Activated naive CD4-positive, alpha-beta T cell treated with anti-CD3 and anti-CD28 coated beads, Interleukin-2, amount 50 U/mL, for 72 hours (primary cell): Measurements from ENCODE around the gene JKAMP. TPM values are rescaled to one million over a fixed set of nuclear protein-coding genes. Genes with fewer than 3 reads are reported as not detected.

Experiments used
- ATAC-seq, 2 donors: fragments of 150-1000 bp; cut with Tn5 transposase; 2 replicates each; pipeline ENCODE4 v1.10.0; 2021; ENCODE audit warnings: mild to moderate bottlenecking in 2 of 2, moderate library complexity in 2 of 2
- DNase-seq, 2 donors: peaks; one replicate each; pipeline ENCODE4 v3.0.0; 2021 to 2022; ENCODE audit warnings: low spot score in 2 of 2
- H3K27ac Mint-ChIP-seq, 2 donors: one replicate each; pipeline ENCODE4 v1.8.0; 2022; ENCODE audit warnings: mild to moderate bottlenecking in 2 of 2, mixed read lengths in 2 of 2
- H3K36me3 Mint-ChIP-seq, 2 donors: one replicate each; pipeline ENCODE4 v1.8.0; 2022; ENCODE audit warnings: mixed read lengths in 2 of 2
- H3K9me3 Mint-ChIP-seq, 2 donors: one replicate each; pipeline ENCODE4 v1.8.0; 2022; ENCODE audit warnings: mixed read lengths in 2 of 2
- total RNA-seq, 2 donors: library from RNA; stranded (reverse); gene quantifications; one replicate each; pipeline ENCODE4 v1.2.3, GENCODE V29; 2022

The JKAMP gene
- total RNA-seq, 2 donors from 2014 or later, result 23.5 to 25.0 TPM

DNA sequence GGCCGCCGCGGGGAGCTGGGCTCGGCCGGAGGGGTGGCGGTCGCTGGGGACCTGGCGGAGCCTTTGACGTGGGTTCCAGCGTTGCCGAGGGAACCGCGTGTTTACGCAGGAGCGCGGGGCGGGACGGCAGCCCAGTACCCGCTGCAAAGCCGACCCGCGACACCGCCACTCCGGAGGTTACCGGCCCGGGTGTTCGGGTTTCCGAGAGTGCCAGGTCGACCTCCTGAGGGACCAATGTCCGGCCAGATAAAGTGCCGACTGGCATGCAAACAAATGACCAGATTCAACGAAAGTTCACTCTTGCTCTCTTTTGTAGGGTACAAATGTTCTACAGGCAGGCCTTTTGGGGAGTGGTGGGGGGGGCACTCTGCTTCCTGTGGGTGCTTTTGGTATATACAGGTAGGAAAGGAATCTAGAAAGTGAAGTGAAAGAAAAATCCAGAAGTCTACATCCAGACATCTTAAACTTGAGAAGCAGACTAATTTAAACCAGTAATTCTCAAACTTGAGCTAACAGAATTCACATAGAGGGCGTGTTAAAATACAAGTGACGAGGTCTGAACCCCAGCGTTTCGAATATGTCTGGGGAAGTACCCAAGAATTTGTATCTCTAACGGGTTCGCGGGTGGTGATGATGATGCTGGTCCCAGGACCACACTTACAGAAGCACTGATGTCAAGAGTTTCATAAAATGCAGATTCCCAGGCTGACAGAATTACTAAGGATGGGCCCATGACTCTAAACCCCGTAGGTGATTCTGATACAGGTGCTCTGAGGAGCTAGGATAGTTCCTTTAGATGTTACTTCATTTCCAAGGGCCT is 18.8 kb upstream of the JKAMP start, which contains the start of gene GPR135:
Gene GPR135 (minus strand): TSS at position 65 of the 820 bp plus-strand sequence. CDS start 154 bp downstream, outside the sequence.
- Mint-ChIP-seq H3K36me3 (no peaks in the 10 kb centered on the region), H3K27ac (peak within 1 kb of the TSS in 1 of 2 donors; percentile 56), H3K9me3 (no peaks in the 10 kb centered on the region)
- ATAC-seq (peak; percentile 40 to 48), DNase-seq (peak in 1 of 2 donors; percentile 29)

DNA sequence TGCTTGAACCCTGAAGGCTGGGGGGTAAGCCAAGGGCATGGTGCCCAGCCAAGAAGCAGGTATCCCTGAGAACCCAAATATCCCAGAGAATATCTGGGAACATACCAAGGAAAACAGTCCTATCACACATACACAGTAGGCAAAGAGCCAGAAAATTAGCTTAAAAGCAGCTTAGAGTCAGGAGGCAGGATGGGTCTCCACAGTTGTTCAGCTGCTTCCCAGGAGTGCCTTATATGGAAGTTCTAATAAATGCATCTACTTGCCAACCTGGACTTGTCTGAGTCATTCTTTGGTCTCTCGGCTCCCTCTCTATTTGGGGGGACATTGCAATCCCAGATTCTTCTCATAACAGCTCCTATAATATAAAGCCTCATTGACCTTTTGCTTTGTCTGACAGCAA is 10.1 kb upstream of the JKAMP start:
- H3K9me3 Mint-ChIP-seq, result no peaks in the 10 kb centered on the region
- H3K36me3 Mint-ChIP-seq, result peaks cover 0 to 6% of the 10 kb centered on the region in 2 donors
- no peak overlapping the region for H3K27ac Mint-ChIP-seq
- DNase-seq (no peak), ATAC-seq (no peak)

DNA sequence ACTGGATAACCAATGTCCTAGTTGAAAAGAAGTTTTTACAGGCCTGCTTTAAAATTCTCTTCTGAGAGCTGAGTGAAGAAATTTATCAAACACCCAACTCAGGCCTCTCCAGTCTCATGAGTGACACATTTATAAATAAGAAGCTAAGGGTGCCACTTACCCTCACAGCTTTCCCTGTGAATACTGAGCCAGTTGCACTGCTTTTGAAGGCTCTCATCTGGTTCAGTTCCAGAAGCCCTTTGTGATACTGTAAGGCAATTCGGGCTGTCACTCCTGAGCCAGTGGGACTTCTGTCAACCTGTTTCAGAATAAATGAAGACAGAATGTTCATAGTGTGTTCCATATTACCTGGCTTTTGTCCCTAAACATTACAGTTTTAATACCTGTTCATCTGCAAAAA is 8.6 kb upstream of the JKAMP start:
- Mint-ChIP-seq H3K36me3 (peaks cover 5 to 10% of the 10 kb centered on the region in 2 donors), H3K27ac (no peak overlapping the region), H3K9me3 (no peaks in the 10 kb centered on the region)
- ATAC-seq (no peak), DNase-seq (no peak)

- peaks cover 13% of the 10 kb centered on the region in 2 donors for H3K36me3 Mint-ChIP-seq
- H3K27ac Mint-ChIP-seq, result no peak overlapping the region
- ATAC-seq (no peak), DNase-seq (no peak)
- H3K9me3 Mint-ChIP-seq, result no peaks in the 10 kb centered on the region
Measured at GRCh38 chr14:59478540-59478939, 5.8 kb upstream of the JKAMP start.

- ATAC-seq (no peak), DNase-seq (no peak)
- Mint-ChIP-seq H3K27ac (peak overlapping the region in 1 of 2 donors; percentile 70), H3K36me3 (peaks cover 13 to 19% of the 10 kb centered on the region in 2 donors), H3K9me3 (no peaks in the 10 kb centered on the region)
Measured at GRCh38 chr14:59480166-59480565, 4.2 kb upstream of the JKAMP start.

DNA sequence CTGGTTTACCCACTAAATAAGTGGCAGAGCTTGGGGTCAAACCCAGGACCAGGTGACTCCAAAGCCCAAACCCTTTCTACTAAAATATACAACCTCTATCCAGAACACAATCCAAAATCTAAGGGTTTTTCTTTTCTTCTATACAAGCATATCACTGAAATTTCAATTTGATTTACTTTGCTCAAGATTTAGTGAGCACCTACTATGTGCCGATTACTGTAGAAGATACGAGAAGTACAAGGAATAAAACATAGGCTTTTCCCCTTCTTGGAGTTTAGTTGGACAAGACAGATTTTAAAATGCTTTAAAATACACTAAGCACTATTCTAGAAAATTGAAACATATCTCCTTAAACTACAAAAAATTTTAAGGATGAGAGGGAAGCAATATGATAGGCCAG is 2.9 kb upstream of the JKAMP start:
- Mint-ChIP-seq H3K27ac (no peak overlapping the region), H3K36me3 (peaks cover 13 to 20% of the 10 kb centered on the region in 2 donors), H3K9me3 (no peaks in the 10 kb centered on the region)
- ATAC-seq, result no peak
- DNase-seq, result no peak

GRCh38 chr14:59481871-59482540 is 2.3 kb upstream of the JKAMP start:
- DNase-seq, result no peak
- Mint-ChIP-seq H3K9me3 (no peaks in the 10 kb centered on the region), H3K36me3 (peaks cover 13 to 20% of the 10 kb centered on the region in 2 donors), H3K27ac (peak overlapping the region; percentile 29 to 90)
- ATAC-seq, result no peak

GRCh38 chr14:59482541-59483331 is 1.6 kb upstream of the JKAMP start:
- Mint-ChIP-seq H3K27ac (peak overlapping the region; percentile 90 to 92), H3K36me3 (peaks cover 13 to 20% of the 10 kb centered on the region in 2 donors)
- no peak for ATAC-seq

GRCh38 chr14:59483363-59483762 is 954 bp upstream of the JKAMP start:
- ATAC-seq (no peak), DNase-seq (no peak)
- H3K9me3 Mint-ChIP-seq, result no peaks in the 10 kb centered on the region
- H3K27ac Mint-ChIP-seq, result peak overlapping the region; percentile 90 to 92
- H3K36me3 Mint-ChIP-seq, result peaks cover 13 to 23% of the 10 kb centered on the region in 2 donors

More at GRCh38 chr14:59482541-59483331, 1.6 kb upstream of the JKAMP start:
- no peaks in the 10 kb centered on the region for H3K9me3 Mint-ChIP-seq
- DNase-seq, result no peak

DNA sequence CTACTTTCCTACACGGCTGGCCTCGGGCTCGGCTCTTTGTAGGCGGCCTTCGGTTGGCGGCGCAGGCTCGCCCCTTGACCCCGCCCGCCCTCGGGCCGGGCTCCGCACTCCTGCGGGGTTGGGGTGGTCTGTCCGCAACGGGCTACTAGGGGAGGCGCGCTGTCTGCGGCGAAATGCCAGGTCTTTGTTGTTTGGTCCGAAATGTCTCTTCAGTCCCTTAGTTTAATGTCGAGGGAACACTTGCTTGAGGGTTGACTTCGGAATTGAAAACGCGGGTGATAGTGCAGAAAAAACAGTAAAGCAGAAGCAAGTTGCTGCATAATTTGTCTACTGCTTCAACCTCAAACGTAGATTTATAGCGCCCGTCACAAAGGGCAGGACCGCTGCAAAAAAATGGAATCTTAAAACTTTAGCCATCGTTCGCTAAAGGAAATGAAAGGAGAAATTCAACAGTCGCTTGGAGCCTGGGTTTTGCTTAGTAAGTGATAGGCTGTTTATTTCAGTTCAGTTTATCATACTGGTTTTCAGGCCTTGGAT is 390 bp downstream of the JKAMP start:
- Mint-ChIP-seq H3K27ac (peak overlapping the region; percentile 87 to 90), H3K36me3 (peaks cover 25 to 35% of the 10 kb centered on the region in 2 donors), H3K9me3 (no peaks in the 10 kb centered on the region)
- no peak for DNase-seq
- peak; percentile 59 to 65 for ATAC-seq

- ATAC-seq, result no peak
- H3K27ac Mint-ChIP-seq, result no peak overlapping the region
- H3K36me3 Mint-ChIP-seq, result peaks cover 37 to 38% of the 10 kb centered on the region in 2 donors
- DNase-seq, result no peak
- no peaks in the 10 kb centered on the region for H3K9me3 Mint-ChIP-seq
Measured at GRCh38 chr14:59490756-59491155, 6.4 kb downstream of the JKAMP start.

DNA sequence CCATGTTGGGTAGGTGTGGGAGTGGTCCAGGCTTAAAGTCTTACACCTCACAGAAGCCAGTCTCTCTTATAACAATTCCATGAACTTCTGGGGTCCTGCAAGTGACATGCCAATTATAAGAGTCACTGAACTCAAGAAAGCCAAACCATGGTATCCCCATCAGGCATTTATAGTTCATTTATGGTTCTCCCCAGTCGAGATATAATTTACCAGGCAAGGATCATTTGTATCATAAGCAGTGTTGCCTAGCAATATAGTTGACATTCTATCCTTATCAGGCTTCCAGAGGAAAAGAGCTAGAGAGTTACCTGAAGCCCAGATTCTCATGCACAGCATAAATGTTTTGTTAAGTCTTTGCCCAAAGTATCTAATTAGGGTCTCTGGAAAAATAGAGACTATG is 8.1 kb downstream of the JKAMP start:
- peaks cover 37 to 38% of the 10 kb centered on the region in 2 donors for H3K36me3 Mint-ChIP-seq
- ATAC-seq (no peak), DNase-seq (no peak)
- H3K27ac Mint-ChIP-seq, result no peak overlapping the region
- no peaks in the 10 kb centered on the region for H3K9me3 Mint-ChIP-seq

DNA sequence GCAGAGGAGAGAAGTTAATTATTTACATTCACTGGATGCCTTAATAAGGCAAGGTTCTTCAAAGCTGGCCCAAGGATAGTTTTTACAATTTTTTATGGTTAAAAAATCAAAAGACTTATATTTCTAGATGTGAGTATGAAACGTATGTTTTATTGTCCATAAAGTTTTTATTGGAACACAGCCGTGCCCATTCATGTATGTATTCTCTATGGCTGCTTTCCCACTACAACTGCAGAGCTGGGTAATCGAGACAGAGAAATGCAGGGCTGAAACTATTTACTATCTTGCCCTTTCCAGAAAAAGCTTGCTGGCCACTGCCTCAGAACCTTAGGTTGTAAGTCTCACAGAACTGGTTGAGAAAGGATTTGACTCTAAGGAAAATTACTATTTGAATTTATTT is 16.4 kb downstream of the JKAMP start:
- H3K36me3 Mint-ChIP-seq, result peaks cover 0 to 4% of the 10 kb centered on the region in 2 donors
- DNase-seq, result no peak
- no peak overlapping the region for H3K27ac Mint-ChIP-seq
- no peaks in the 10 kb centered on the region for H3K9me3 Mint-ChIP-seq
- ATAC-seq, result no peak

GRCh38 chr14:59503256-59503655 is 18.9 kb downstream of the JKAMP start:
- ATAC-seq, result no peak
- Mint-ChIP-seq H3K36me3 (peaks cover 0 to 4% of the 10 kb centered on the region in 2 donors), H3K9me3 (no peaks in the 10 kb centered on the region), H3K27ac (no peak overlapping the region)
- DNase-seq, result no peak

GRCh38 chr14:59507063-59507751 is 22.9 kb downstream of the JKAMP start:
- peak; percentile 66 to 84 for ATAC-seq
- peak in 1 of 2 donors; percentile 61 for DNase-seq
- no peaks in the 10 kb centered on the region for H3K36me3 Mint-ChIP-seq
- H3K9me3 Mint-ChIP-seq, result no peaks in the 10 kb centered on the region
- H3K27ac Mint-ChIP-seq, result no peak overlapping the region

DNA sequence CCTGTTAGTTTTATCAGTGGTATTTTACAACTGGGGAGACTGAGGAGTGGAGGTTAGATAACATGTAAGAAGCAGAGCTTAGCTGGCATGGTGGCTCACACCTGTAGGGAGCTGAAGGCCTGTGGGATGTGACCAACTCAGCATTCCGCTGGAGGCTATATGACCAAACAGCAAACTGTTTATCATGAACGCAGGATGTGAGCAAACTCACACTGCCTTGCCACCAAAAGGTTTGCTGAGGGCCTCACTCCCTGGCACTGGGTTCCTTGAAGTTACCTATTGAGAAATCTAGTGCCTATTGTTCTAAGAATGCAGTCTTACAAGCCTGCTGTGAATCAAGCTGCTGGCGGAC is 23.4 kb downstream of the JKAMP start:
- DNase-seq (no peak), ATAC-seq (no peak)
- no peaks in the 10 kb centered on the region for H3K36me3 Mint-ChIP-seq
- no peak overlapping the region for H3K27ac Mint-ChIP-seq
- H3K9me3 Mint-ChIP-seq, result no peaks in the 10 kb centered on the region
